ENCODE measurements around the gene GPR22. TPM values are rescaled to one million over a fixed set of nuclear protein-coding genes. Genes with fewer than 3 reads are reported as not detected.

The GPR22 gene
- total RNA-seq, 1 donor from 2014 or later = not detected

DNA sequence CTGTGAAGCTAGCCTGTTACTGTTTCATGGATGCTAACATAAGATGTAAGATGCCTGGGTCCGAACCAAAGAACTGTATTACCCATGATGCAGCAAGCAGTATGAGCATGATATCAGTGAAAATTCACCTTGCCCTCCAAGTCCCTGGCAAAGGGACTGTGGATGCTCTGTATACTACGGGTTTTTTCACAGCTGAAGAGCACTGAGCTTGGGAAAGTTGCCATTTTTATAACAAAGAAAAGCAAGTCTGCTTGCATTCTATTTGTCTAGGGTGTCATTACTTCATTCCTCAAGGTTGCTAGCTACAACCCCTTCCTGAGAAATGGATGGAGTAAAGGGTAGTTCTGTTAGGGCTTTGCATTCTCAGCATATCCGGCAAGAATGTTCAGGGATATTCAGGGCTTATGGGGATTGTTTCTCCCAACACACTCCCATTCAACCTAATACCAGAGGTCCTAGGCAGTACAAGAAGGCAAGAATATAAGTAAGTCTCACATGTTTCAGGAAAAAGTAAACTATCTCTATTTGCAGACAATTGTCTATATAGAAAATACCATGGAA is 5.1 kb upstream of the GPR22 start:
- no peak overlapping the region for H3K27ac Mint-ChIP-seq (ENCODE audit: unreplicated experiment)
- TF ChIP-seq, protein P1, sequence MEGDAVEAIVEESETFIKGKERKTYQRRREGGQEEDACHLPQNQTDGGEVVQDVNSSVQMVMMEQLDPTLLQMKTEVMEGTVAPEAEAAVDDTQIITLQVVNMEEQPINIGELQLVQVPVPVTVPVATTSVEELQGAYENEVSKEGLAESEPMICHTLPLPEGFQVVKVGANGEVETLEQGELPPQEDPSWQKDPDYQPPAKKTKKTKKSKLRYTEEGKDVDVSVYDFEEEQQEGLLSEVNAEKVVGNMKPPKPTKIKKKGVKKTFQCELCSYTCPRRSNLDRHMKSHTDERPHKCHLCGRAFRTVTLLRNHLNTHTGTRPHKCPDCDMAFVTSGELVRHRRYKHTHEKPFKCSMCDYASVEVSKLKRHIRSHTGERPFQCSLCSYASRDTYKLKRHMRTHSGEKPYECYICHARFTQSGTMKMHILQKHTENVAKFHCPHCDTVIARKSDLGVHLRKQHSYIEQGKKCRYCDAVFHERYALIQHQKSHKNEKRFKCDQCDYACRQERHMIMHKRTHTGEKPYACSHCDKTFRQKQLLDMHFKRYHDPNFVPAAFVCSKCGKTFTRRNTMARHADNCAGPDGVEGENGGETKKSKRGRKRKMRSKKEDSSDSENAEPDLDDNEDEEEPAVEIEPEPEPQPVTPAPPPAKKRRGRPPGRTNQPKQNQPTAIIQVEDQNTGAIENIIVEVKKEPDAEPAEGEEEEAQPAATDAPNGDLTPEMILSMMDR (IDR thresholded peaks at IDR 0.05) = no peak
- no peaks in the 10 kb centered on the region for H3K9me3 Mint-ChIP-seq (ENCODE audit: low read depth)
- H3K36me3 Mint-ChIP-seq (ENCODE audit: low read depth) = no peaks in the 10 kb centered on the region
- H3K4me3 Mint-ChIP-seq (ENCODE audit: unreplicated experiment) = no peak overlapping the region
- H3K4me1 Mint-ChIP-seq (ENCODE audit: low read depth) = peaks cover 13% of the 10 kb centered on the region
- no peaks in the 10 kb centered on the region for H3K27me3 Mint-ChIP-seq (ENCODE audit: low read depth)
- DNase-seq (ENCODE audit: low spot score) = no peak

DNA sequence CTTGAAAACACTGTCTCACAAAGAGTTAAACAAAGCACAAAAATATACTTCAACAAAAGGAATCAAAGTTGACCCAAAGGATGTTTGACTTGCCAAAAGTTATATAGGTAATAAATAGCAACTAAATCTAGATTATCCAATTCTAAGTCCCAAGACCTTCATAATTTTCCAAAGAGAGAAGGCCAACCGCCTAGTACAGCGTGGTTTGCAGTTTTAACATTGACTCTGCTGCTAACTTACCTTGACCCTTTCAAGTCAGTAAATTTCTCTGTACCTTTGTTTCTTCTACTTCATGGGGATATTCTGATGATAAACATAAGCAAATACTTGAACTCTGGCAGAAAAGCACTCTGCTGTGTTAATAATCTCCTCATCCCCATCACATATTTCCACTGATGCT is 1.9 kb upstream of the GPR22 start:
- Mint-ChIP-seq H3K27ac (ENCODE audit: unreplicated experiment) (no peak overlapping the region), H3K27me3 (ENCODE audit: low read depth) (no peaks in the 10 kb centered on the region), H3K9me3 (ENCODE audit: low read depth) (no peaks in the 10 kb centered on the region), H3K4me1 (ENCODE audit: low read depth) (peaks cover 10% of the 10 kb centered on the region), H3K36me3 (ENCODE audit: low read depth) (no peaks in the 10 kb centered on the region), H3K4me3 (ENCODE audit: unreplicated experiment) (no peak overlapping the region)
- DNase-seq (ENCODE audit: low spot score) = no peak
- TF ChIP-seq, protein P1 (IDR thresholded peaks at IDR 0.05) = no peak

GRCh38 chr7:107468824-107469223 is 1.0 kb upstream of the GPR22 start:
- H3K4me1 Mint-ChIP-seq (ENCODE audit: low read depth) = peaks cover 4% of the 10 kb centered on the region
- H3K27me3 Mint-ChIP-seq (ENCODE audit: low read depth) = no peaks in the 10 kb centered on the region
- no peak overlapping the region for H3K4me3 Mint-ChIP-seq (ENCODE audit: unreplicated experiment)
- TF ChIP-seq, protein P1 (IDR thresholded peaks at IDR 0.05) = no peak
- no peak overlapping the region for H3K27ac Mint-ChIP-seq (ENCODE audit: unreplicated experiment)
- no peak for DNase-seq (ENCODE audit: low spot score)
- H3K36me3 Mint-ChIP-seq (ENCODE audit: low read depth) = no peaks in the 10 kb centered on the region
- no peaks in the 10 kb centered on the region for H3K9me3 Mint-ChIP-seq (ENCODE audit: low read depth)

DNA sequence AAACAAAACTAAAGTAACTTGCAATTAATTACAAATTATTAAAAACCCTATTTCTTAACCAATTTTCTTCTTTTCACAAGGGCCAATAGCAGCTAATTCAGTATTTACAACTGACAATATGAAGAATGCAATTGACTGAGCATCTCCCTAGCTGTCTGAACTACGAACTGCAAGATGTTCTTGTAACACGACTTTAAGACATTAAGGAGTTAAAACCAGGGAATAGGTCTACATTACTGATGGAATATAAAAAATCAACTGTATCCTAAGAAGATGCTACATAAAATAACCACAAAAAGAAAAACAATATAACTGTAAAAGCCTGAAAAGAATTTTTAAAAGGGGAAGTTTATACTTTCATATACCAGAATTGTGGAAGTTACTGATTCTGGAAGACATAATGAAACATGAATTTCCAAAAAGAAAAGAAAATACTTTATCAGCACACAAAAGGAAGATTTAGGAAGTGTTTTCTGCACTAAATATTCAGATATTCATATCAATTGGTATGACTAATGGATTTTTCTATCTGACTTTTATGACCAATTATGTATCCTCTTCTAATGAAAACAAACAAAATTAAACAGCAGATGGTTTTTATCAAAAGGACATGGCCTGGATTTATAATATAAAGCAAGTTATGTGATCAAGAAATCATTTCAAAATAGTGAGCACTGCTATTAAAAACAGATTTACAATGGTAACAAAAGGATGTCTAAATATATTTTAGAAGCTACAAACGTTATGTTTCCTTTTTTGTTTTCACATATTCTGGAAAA is 1.6 kb downstream of the GPR22 start:
- TF ChIP-seq, protein P1 (IDR thresholded peaks at IDR 0.05) = no peak
- no peaks in the 10 kb centered on the region for H3K9me3 Mint-ChIP-seq (ENCODE audit: low read depth)
- no peak overlapping the region for H3K27ac Mint-ChIP-seq (ENCODE audit: unreplicated experiment)
- no peaks in the 10 kb centered on the region for H3K27me3 Mint-ChIP-seq (ENCODE audit: low read depth)
- H3K4me1 Mint-ChIP-seq (ENCODE audit: low read depth) = no peaks in the 10 kb centered on the region
- no peaks in the 10 kb centered on the region for H3K36me3 Mint-ChIP-seq (ENCODE audit: low read depth)
- DNase-seq (ENCODE audit: low spot score) = no peak
- H3K4me3 Mint-ChIP-seq (ENCODE audit: unreplicated experiment) = no peak overlapping the region

- Mint-ChIP-seq H3K27me3 (ENCODE audit: low read depth) (no peaks in the 10 kb centered on the region), H3K4me3 (ENCODE audit: unreplicated experiment) (no peak overlapping the region), H3K27ac (ENCODE audit: unreplicated experiment) (no peak overlapping the region), H3K36me3 (ENCODE audit: low read depth) (no peaks in the 10 kb centered on the region), H3K4me1 (ENCODE audit: low read depth) (no peaks in the 10 kb centered on the region), H3K9me3 (ENCODE audit: low read depth) (no peaks in the 10 kb centered on the region)
- TF ChIP-seq, protein P1 (IDR thresholded peaks at IDR 0.05) = no peak
- no peak for DNase-seq (ENCODE audit: low spot score)
Measured at GRCh38 chr7:107472116-107472515, 2.3 kb downstream of the GPR22 start.
